NCI-H748 treated with DMSO at 0.1 percent for 48 hours (cell line): ENCODE measurements around the gene ABCC6.
"Not testable (repeated sequence)": the region's sequence is repeated elsewhere in the genome, so short reads cannot be mapped to it uniquely, and the experiment has no call there.

Source experiments
- DNase-seq: peaks from one replicate; lab custom pipeline; 2025; lab: John Stamatoyannopoulos, UW

Gene ABCC6

DNA sequence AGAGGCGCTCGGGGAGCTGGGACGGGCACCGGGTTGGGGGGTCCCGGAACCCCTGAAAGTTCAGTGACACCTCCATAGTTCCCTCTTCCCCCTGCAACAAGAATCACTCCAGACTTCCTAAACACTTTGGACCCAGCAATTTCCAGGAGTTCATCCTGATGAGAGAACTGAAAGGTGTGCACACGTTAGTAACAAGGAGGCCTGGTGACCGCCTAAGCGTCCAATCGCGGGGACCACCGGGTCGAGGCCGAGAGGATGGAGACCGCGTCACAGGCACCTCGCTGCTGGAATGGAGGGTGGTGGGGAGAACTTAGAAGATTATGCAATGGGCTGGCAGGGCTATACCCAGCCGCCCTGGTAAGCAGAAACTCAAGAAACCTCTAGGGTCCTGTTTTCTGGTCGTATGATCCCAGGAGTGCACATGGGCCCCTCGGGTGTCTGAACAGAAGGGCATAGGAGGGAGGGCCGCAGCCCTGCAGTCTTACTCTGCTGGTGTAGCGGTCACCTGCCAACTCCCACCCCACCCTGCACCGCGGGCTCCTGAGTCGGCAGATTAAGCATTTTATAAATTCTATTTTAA is 458 bp upstream of the ABCC6 start:
- not testable (repeated sequence) for DNase-seq

DNA sequence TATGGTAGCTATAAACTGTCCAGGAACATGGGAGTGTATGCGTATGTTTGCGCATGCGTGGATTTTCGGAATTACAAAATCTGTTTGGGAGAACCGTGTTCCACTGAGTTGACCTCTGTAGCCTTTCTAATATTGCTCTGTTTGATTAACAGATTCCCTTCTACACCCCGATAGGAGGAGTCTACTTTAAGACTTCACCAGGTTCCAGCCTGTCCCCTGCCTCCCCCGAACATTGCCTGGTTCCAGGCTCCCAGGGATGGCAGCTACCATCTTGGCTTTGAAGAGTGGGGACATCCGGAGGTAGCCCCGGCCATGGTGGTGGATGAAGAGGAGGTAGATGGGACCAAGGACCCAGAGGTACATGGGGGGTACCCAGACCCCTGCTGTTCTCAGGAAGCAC is 1.9 kb downstream of the ABCC6 start:
- DNase-seq: not testable (repeated sequence)

DNA sequence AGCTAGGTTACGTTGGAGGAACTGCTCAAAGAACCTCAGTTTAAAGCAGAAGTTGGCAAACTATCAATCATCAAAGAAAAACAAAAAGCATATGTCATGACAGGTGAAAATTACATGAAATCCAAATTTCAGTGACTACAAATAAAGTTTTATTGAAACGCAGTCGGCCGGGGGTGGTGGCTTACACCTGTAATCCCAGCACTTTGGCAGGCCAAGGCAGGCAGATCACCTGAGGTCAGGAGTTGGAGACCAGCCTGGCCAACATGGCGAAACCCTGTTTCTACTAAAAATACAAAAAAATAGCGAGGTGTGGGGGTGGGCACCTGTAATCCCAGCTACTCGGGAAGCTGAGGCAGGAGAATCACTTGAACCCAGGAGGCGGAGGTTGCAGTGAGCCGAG is 2.8 kb downstream of the ABCC6 start:
- not testable (repeated sequence) for DNase-seq

DNA sequence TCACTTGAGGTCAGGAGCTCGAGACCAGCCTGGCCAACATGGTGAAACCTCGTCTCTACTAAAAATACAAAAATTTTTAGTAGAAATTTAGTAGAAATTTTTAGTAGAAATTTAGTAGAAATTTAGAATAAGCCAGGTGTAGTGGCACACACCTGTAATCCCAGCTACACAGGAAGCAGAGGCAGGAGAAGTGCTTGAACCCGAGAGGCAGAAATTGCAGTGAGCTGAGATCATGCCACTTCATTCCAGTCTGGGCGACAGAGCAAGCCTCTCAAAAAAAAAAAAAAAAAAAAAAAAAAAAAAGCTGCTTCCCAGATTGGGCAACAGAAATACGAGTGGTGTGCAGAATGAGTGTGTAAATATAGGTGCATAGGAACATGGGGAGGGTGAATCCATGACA is 4.5 kb downstream of the ABCC6 start:
- DNase-seq: not testable (repeated sequence)

- DNase-seq: not testable (repeated sequence)
These were observed 4.9 kb downstream of the ABCC6 start for GRCh38 chr16:16218349-16218748.

GRCh38 chr16:16213863-16214293 is 9.4 kb downstream of the ABCC6 start:
- not testable (repeated sequence) for DNase-seq

- not testable (repeated sequence) for DNase-seq
These were observed 11.9 kb downstream of the ABCC6 start for GRCh38 chr16:16211404-16211803.

GRCh38 chr16:16208461-16208860 is 14.8 kb downstream of the ABCC6 start:
- not testable (repeated sequence) for DNase-seq

DNA sequence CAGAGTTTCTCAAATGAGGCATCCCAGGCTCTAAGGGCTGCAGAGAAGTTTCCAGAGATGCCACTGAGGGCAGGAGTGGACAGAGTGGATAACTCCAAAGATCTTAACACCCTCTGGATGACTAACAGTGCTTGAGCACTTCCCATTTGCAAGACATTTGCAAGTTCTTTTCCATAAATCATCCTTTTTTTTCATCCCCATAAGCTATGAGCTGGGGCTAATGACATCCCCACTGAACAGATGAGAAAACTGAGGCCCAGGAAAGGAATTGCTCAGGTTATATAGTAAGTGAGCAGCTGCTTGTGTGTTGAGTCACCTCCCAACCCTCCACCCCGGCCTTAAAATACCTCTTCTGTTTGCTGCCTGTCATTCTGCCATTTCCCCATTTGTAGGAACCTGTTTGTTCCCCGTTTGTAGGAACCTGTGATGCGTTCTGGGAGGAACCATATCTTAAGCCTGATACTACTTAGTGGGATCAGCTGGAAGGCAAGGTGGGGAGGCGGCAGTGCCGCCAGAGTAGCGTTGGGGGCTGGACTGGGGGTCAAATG is 15.4 kb downstream of the ABCC6 start:
- not testable (repeated sequence) for DNase-seq

GRCh38 chr16:16207097-16207786 is 16.1 kb downstream of the ABCC6 start:
- DNase-seq: not testable (repeated sequence)

GRCh38 chr16:16205864-16206263 is 17.4 kb downstream of the ABCC6 start:
- DNase-seq: not testable (repeated sequence)

- DNase-seq: not testable (repeated sequence)
These were observed 18.7 kb downstream of the ABCC6 start for GRCh38 chr16:16204552-16204951.

DNA sequence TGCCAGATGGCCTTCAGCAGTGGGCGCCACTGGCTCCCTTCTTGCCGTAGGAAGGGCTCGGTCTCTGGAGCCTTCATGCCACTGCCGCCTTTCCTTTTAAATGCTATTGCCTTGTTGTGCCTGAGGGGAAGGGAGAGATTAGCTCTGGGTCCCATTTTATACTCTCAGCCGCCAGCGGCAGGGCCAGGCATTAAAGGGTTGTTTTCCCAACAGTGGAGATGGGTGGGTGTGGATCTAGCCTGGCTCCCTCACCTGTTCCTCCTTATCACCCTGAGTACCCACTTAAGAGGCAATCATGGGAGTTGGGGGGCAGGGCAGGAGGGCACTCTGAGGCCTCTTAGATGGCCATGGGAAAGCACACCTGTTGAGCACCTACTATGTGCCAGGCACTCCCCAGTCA is 19.8 kb downstream of the ABCC6 start:
- DNase-seq: not testable (repeated sequence)

DNA sequence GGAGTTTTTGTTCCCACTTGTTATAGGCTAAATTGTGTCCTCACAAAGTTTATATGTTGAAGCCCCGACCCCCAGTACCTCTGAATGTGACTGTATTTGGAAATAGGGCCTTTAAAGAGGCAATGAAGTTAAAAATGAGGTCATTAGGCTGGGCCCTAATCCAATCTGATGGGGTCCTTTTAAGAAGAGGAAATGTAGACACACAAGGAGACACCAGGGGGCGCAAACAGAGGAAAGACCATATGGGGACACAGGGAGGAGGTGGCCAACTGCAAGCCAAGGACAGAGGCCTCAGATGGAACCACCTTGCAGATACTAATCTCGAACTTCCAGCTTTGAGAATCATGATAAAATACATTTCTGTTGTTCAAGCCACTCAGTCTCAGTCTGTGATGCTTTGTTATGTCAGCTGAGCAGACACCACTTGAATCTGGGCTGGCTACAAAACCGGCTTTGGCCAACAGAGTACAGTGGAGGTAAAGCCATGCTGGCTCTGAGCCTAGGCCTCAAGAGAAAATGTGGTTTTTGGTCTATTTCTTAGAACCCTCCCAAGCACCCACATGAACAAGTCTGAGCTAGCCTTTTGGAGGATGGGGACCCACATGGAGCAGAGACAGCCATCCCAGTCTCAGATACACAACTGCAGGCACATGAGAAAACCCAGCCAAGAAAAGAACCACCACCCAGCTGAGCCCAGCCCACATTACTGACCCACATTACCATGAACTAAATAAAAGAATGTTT is 20.7 kb downstream of the ABCC6 start:
- DNase-seq: not testable (repeated sequence)

DNA sequence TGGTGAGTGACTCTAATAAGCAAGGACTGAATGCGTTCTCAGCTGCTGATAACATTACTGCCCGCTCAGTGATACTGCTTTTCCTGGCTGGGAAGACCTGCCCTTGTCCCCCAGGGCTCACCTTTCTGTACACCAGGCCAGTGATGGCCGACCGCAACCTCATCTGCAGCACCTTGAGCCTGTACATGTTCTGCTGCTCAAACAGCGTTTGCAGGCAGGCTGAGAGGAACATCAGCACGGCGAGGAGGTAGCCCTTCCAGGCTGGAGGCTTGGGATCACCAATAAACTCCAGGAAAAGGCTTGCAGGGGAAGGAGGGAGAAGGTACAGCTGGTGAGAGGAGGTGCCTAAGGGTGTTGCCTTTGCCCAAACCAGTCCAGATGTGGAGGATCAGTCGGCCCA is 21.4 kb downstream of the ABCC6 start:
- DNase-seq: not testable (repeated sequence)

DNA sequence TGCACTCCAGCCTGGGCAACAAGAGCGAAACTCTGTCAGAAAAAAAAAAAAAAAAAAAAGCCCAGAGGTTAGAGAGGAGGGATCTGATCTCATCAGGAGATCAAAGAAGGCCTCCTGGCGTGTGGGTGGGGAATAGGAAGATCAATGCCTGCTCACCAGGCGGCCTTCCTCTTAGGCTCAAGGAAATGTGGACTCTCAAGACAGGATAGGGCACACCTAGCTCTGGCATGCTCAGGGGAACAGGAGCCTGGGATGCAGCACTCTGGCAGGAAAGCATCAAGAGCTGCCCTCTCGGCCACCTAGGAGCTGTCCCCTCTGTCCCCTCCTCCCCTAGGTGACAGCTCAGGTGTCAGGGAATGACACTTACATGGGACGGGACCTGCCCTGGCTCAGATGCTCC is 22.9 kb downstream of the ABCC6 start:
- not testable (repeated sequence) for DNase-seq

GRCh38 chr16:16199428-16199827 is 23.9 kb downstream of the ABCC6 start:
- not testable (repeated sequence) for DNase-seq

GRCh38 chr16:16197966-16198365 is 25.3 kb downstream of the ABCC6 start:
- no peak for DNase-seq

DNA sequence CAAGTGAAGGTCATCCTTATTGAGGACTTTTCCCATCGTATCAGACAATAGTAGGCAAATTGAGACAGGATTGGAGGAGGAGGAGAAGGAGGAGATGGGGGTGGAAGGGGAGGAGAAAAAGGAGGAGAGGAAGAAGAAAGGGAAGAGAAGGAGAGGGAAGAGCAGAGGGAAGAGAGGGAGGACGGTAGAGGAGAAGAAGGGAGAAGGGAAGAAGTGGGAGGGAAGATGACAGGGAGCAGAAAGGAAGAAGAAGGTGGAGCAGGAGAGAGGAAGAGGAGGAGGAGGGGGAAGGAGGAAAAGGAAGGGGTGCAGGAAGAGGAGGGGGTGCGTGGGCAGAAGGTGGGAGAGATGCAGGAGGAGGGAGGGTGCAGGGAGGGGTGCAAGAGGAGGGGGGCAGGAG is 26.0 kb downstream of the ABCC6 start:
- DNase-seq: no peak

GRCh38 chr16:16196099-16196498 is 27.2 kb downstream of the ABCC6 start:
- no peak for DNase-seq

DNA sequence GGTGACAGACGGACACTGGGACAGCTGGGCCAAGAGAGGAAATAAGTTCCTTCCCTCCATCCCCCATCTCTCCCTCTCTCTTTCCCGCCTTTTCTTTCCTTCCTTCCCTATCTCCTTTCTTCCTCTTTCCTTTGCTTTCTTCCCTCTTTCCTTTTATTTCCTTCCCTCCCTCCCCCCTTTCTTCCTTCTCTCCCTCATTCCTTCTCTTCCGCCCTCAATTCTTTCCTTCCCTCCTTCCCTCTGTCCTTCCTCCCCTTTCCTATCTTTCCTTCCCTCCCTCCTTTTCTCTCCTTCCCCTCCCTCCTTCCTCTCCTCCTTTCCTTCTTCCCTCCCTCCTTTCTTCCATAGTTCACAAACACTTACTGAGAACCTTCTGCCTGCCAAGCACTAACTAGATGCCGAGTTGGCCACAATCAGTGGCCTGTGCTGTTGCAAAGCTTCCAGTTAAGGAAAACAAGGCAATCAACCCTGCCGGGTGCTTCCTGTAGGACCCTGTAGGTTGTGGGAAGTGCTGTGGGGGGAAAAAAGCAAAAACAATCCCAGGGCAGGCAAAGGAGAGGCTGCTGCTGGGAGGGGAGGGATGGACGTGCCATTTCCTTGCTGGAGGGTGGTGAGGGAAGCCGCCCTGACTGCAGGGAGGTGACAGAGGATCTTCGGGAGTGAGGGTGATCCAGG is 31.7 kb downstream of the ABCC6 start:
- no peak for DNase-seq

- not testable (repeated sequence) for DNase-seq
These were observed 32.3 kb downstream of the ABCC6 start for GRCh38 chr16:16190966-16191365.
